Stomach (tissue), 9 donors: ENCODE results near the gene HBA2. TPM values are rescaled to one million over a fixed set of nuclear protein-coding genes. Genes with fewer than 3 reads are reported as not detected.
"Not testable (repeated sequence)": the region's sequence is repeated elsewhere in the genome, so short reads cannot be mapped to it uniquely, and the experiment has no call there.

ENCODE experiments used
- DNase-seq, 2 donors: peaks; one replicate each; pipeline versions ENCODE4 v3.0.0 to v3.0.0-alpha.2; 2013 to 2019
- H3K27ac ChIP-seq, 5 donors: fragments of 200-600 bp in 4 of 5; sonication (generic) in 4 of 5; one replicate each; pipeline ENCODE4 v1.5.1; 2013 to 2019; ENCODE audit warnings: mild to moderate bottlenecking in 1 of 5, moderate library complexity in 1 of 5
- H3K27me3 ChIP-seq, 3 donors: fragments of 200-600 bp; sonication (generic); one replicate each; pipeline ENCODE4 v1.5.1; 2017 to 2019; ENCODE audit warnings: mixed run types in 1 of 3
- H3K36me3 ChIP-seq, 4 donors: fragments of 200-600 bp; sonication (generic); 1 replicate in 3 of 4; 2 replicates in 1 of 4; pipeline ENCODE4 v1.5.1; 2016 to 2019
- H3K4me1 ChIP-seq, 4 donors: fragments of 200-600 bp; sonication (generic); one replicate each; pipeline ENCODE4 v1.5.1; 2016 to 2019
- H3K4me3 ChIP-seq, 4 donors: fragments of 200-600 bp; sonication (generic) in 3 of 4; one replicate each; pipeline ENCODE4 v1.5.1; 2016 to 2019; ENCODE audit warnings: mild to moderate bottlenecking in 1 of 4
- H3K9me3 ChIP-seq, 4 donors: fragments of 200-600 bp; sonication (generic); one replicate each; pipeline ENCODE4 v1.5.1; 2016 to 2019
- CTCF ChIP-seq, 7 experiments: fragments of 450-650 bp in 4 of 7; fragments of 200-600 bp in 3 of 7; sonication (generic) in 3 of 7; IDR thresholded peaks; one replicate each; pipeline ENCODE4 v1.5.1; 2016 to 2019; ENCODE audit warnings: antibody characterized with exemption in 7 of 7, control low read depth in 2 of 7, mild to moderate bottlenecking in 1 of 7
- EP300 ChIP-seq: sonication (generic); formaldehyde crosslinking; IDR thresholded peaks from one replicate; pipeline ENCODE4 v1.6.1; 2017; ENCODE audit warnings: antibody characterized with exemption
- POLR2A ChIP-seq, 4 donors: fragments of 450-650 bp; IDR thresholded peaks; one replicate each; pipeline ENCODE4 v1.6.1; 2016; ENCODE audit warnings: antibody characterized with exemption in 4 of 4, control low read depth in 2 of 4, mild to moderate bottlenecking in 1 of 4, moderate library complexity in 1 of 4
- POLR2AphosphoS5 ChIP-seq, 3 donors: sonication (generic); formaldehyde crosslinking; IDR thresholded peaks; one replicate each; pipeline ENCODE4 v1.6.1; 2016; ENCODE audit warnings: antibody characterized with exemption in 3 of 3
- WGBS, 5 donors: extraction: QIAGEN DNeasy Blood & Tissue Kit in 3 of 5; methylation state at CpG; one replicate each; pipeline versions ENCODE4 v1.1.5 to v1.1.7; 2013 to 2018; 5-methylcytosine and 5-hydroxymethylcytosine counted together
- intact Hi-C: fragments of 100-400 bp; cut with DNase I; formaldehyde crosslinking; loops from one replicate; pipeline ENCODE4 v1.15.1; 2023; ENCODE audit warnings: low total_unique reads
- polyA plus RNA-seq, 3 donors: library from polyadenylated mRNA; stranded (reverse); fragments of 200-250 nt; gene quantifications; one replicate each; pipeline ENCODE4 v1.2.3, GENCODE V29; 2013
- total RNA-seq, 5 donors: library from RNA; depleted of rRNA; stranded (reverse); fragments of >200 nt; gene quantifications; one replicate each; pipeline versions ENCODE4 v1.1.0 to v1.2.3, GENCODE V29; 2014 to 2016
- donor health status: healthy with polysubstance abuse.
- donor health status: Bipolar disorder and iron deficiency.
- donor health status: healthy.

HBA2 gene
- total and polyA plus RNA-seq, 8 donors: 3.5 to 570 (median 18.5) TPM; not detected in 1

GRCh38 chr16:203246-203645 lies 30.6 kb downstream of the HBA2 start:
- peaks cover 65 to 98% (median 97%) of the 10 kb centered on the region in 4 donors for H3K36me3 ChIP-seq
- H3K27ac ChIP-seq: no peak overlapping the region
- no peak for DNase-seq
- 95 to 99% (median 95%) methylated on average over 4 of the region's 4 CpGs for WGBS, 5 donors
- intact Hi-C loops: no loop called here
- H3K4me1 ChIP-seq: no peaks in the 10 kb centered on the region
- no peak overlapping the region for H3K4me3 ChIP-seq
- H3K9me3 ChIP-seq: no peaks in the 10 kb centered on the region
- no peaks in the 10 kb centered on the region for H3K27me3 ChIP-seq
- TF ChIP-seq POLR2AphosphoS5 (IDR thresholded peaks at IDR 0.05) (no peak), POLR2A (IDR thresholded peaks at IDR 0.05) (no peak), CTCF (IDR thresholded peaks at IDR 0.05) (no peak)

GRCh38 chr16:204046-204445 lies 31.4 kb downstream of the HBA2 start:
- 85 to 96% (median 95%) methylated on average over 9 of the region's 9 CpGs for WGBS, 5 donors
- H3K4me3 ChIP-seq, DNase-seq, H3K9me3 ChIP-seq, H3K27ac ChIP-seq, H3K4me1 ChIP-seq, H3K27me3 ChIP-seq, intact Hi-C loops: not testable (repeated sequence)
- peaks cover 57 to 98% (median 97%) of the 10 kb centered on the region in 4 donors for H3K36me3 ChIP-seq

- not testable (repeated sequence) for DNase-seq
- H3K36me3 ChIP-seq: peaks cover 55 to 100% (median 100%) of the 10 kb centered on the region in 4 donors
- 81 to 90% (median 85%) methylated on average over 4 of the region's 4 CpGs for WGBS, 5 donors
Observed at GRCh38 chr16:209359-209758, 36.7 kb downstream of the HBA2 start.

GRCh38 chr16:211631-212180 lies 39.0 kb downstream of the HBA2 start:
- H3K9me3 ChIP-seq, H3K4me3 ChIP-seq, DNase-seq, H3K27ac ChIP-seq, H3K27me3 ChIP-seq, intact Hi-C loops: not testable (repeated sequence)
- Histone ChIP-seq H3K36me3 (peaks cover 50 to 100% (median 100%) of the 10 kb centered on the region in 4 donors), H3K4me1 (peaks cover 0 to 11% (median 0%) of the 10 kb centered on the region in 4 donors)
- 86 to 92% (median 88%) methylated on average over 12 to 14 of the region's 14 CpGs for WGBS, 5 donors

More at GRCh38 chr16:209359-209758, 36.7 kb downstream of the HBA2 start:
- peaks cover 0 to 11% (median 0%) of the 10 kb centered on the region in 4 donors for H3K4me1 ChIP-seq
- H3K4me3 ChIP-seq, intact Hi-C loops, H3K27ac ChIP-seq, H3K9me3 ChIP-seq, H3K27me3 ChIP-seq: not testable (repeated sequence)

GRCh38 chr16:212999-213398 lies 40.3 kb downstream of the HBA2 start:
- peaks cover 0 to 11% (median 0%) of the 10 kb centered on the region in 4 donors for H3K4me1 ChIP-seq
- no peaks in the 10 kb centered on the region for H3K9me3 ChIP-seq
- TF ChIP-seq POLR2AphosphoS5 (IDR thresholded peaks at IDR 0.05) (no peak), POLR2A (IDR thresholded peaks at IDR 0.05) (no peak), CTCF (IDR thresholded peaks at IDR 0.05) (no peak), EP300 (no peak)
- H3K27ac ChIP-seq: no peak overlapping the region
- peaks cover 48 to 100% (median 100%) of the 10 kb centered on the region in 4 donors for H3K36me3 ChIP-seq
- no peak overlapping the region for H3K4me3 ChIP-seq
- H3K27me3 ChIP-seq: no peaks in the 10 kb centered on the region
- WGBS, 5 donors: 93 to 98% (median 93%) methylated on average over 3 of the region's 3 CpGs
- DNase-seq: no peak
- intact Hi-C loops: no loop called here

- H3K4me3 ChIP-seq: no peak overlapping the region
- TF ChIP-seq POLR2A (IDR thresholded peaks at IDR 0.05) (no peak), POLR2AphosphoS5 (IDR thresholded peaks at IDR 0.05) (no peak), EP300 (no peak), CTCF (IDR thresholded peaks at IDR 0.05) (no peak)
- intact Hi-C loops: no loop called here
- H3K4me1 ChIP-seq: no peaks in the 10 kb centered on the region
- H3K36me3 ChIP-seq: peaks cover 58 to 100% (median 100%) of the 10 kb centered on the region in 4 donors
- no peak for DNase-seq
- no peaks in the 10 kb centered on the region for H3K27me3 ChIP-seq
- WGBS, 5 donors: 55 to 76% (median 64%) methylated on average over 4 of the region's 4 CpGs
- no peaks in the 10 kb centered on the region for H3K9me3 ChIP-seq
- no peak overlapping the region for H3K27ac ChIP-seq
Observed at GRCh38 chr16:220021-220420, 47.3 kb downstream of the HBA2 start.
